ENCODE data around the gene PTHLH.
A peak's percentile ranks its signal among the peaks of the same experiment; 100 is the strongest.

Gene PTHLH

GRCh38 chr12:27987331-27987730 lies 14.8 kb upstream of the PTHLH start:
- TF ChIP-seq ZNF274 (IDR thresholded peaks at IDR 0.05; ENCODE audit: low read depth, low read length), result no peak
- no peak overlapping the region for H3K4me3 ChIP-seq (ENCODE audit: low read length)

- H3K4me3 ChIP-seq (ENCODE audit: low read length), result no peak overlapping the region
- TF ChIP-seq ZNF274 (IDR thresholded peaks at IDR 0.05; ENCODE audit: low read depth, low read length), result no peak
Measured at GRCh38 chr12:27984275-27984674, 11.7 kb upstream of the PTHLH start.

GRCh38 chr12:27982951-27983350 lies 10.4 kb upstream of the PTHLH start:
- H3K4me3 ChIP-seq (ENCODE audit: low read length), result no peak overlapping the region
- TF ChIP-seq ZNF274 (IDR thresholded peaks at IDR 0.05; ENCODE audit: low read depth, low read length), result no peak

- H3K4me3 ChIP-seq (ENCODE audit: low read length), result no peak overlapping the region
- no peak for TF ChIP-seq ZNF274 (IDR thresholded peaks at IDR 0.05; ENCODE audit: low read depth, low read length)
Measured at GRCh38 chr12:27982385-27982784, 9.9 kb upstream of the PTHLH start.

GRCh38 chr12:27981874-27982273 lies 9.3 kb upstream of the PTHLH start:
- TF ChIP-seq ZNF274 (IDR thresholded peaks at IDR 0.05; ENCODE audit: low read depth, low read length), result no peak
- no peak overlapping the region for H3K4me3 ChIP-seq (ENCODE audit: low read length)

- no peak for TF ChIP-seq ZNF274 (IDR thresholded peaks at IDR 0.05; ENCODE audit: low read depth, low read length)
- no peak overlapping the region for H3K4me3 ChIP-seq (ENCODE audit: low read length)
Measured at GRCh38 chr12:27979145-27979544, 6.6 kb upstream of the PTHLH start.

GRCh38 chr12:27975222-27976136 lies 2.9 kb upstream of the PTHLH start:
- H3K4me3 ChIP-seq (ENCODE audit: low read length), result no peak overlapping the region
- TF ChIP-seq ZNF274 (IDR thresholded peaks at IDR 0.05; ENCODE audit: low read depth, low read length), result no peak

GRCh38 chr12:27974735-27975221 lies 2.2 kb upstream of the PTHLH start:
- TF ChIP-seq ZNF274 (IDR thresholded peaks at IDR 0.05; ENCODE audit: low read depth, low read length), result no peak
- H3K4me3 ChIP-seq (ENCODE audit: low read length), result no peak overlapping the region

- no peak for TF ChIP-seq ZNF274 (IDR thresholded peaks at IDR 0.05; ENCODE audit: low read depth, low read length)
- H3K4me3 ChIP-seq (ENCODE audit: low read length), result no peak overlapping the region
Measured at GRCh38 chr12:27973487-27973890, 956 bp upstream of the PTHLH start.

- H3K4me3 ChIP-seq (ENCODE audit: low read length), result no peak overlapping the region
- no peak for TF ChIP-seq ZNF274 (IDR thresholded peaks at IDR 0.05; ENCODE audit: low read depth, low read length)
Measured at GRCh38 chr12:27971606-27972005, 927 bp downstream of the PTHLH start.

GRCh38 chr12:27971121-27971489 lies 1.4 kb downstream of the PTHLH start:
- no peak for TF ChIP-seq ZNF274 (IDR thresholded peaks at IDR 0.05; ENCODE audit: low read depth, low read length)
- H3K4me3 ChIP-seq (ENCODE audit: low read length), result no peak overlapping the region

- H3K4me3 ChIP-seq (ENCODE audit: low read length), result peak overlapping the region; percentile 67; the same call in 1 of the 2 replicates
- TF ChIP-seq ZNF274 (IDR thresholded peaks at IDR 0.05; ENCODE audit: low read depth, low read length), result no peak
Measured at GRCh38 chr12:27970401-27971120, 2.0 kb downstream of the PTHLH start.

- peak overlapping the region; percentile 67 for H3K4me3 ChIP-seq (ENCODE audit: low read length)
- TF ChIP-seq ZNF274 (IDR thresholded peaks at IDR 0.05; ENCODE audit: low read depth, low read length), result no peak
Measured at GRCh38 chr12:27969624-27970400, 2.7 kb downstream of the PTHLH start.

GRCh38 chr12:27968972-27969623 lies 3.4 kb downstream of the PTHLH start:
- peak overlapping the region; percentile 67 for H3K4me3 ChIP-seq (ENCODE audit: low read length)
- no peak for TF ChIP-seq ZNF274 (IDR thresholded peaks at IDR 0.05; ENCODE audit: low read depth, low read length)

All from GM08714 (cell line).